ENCODE measurements around the gene CTBP1.

GRCh38 chr4:1207603-1208265 lies 41.2 kb downstream of the CTBP1 start:
- no peak for TF ChIP-seq CTCF (conservative IDR thresholded peaks at IDR 0.05; ENCODE audit: low read depth, low read length)
- TF ChIP-seq EZH2 (IDR thresholded peaks at IDR 0.05; ENCODE audit: borderline replicate concordance, low read depth, low read length, poor library complexity, severe bottlenecking): no peak

Data from A673 (cell line).